Panc1 (cell line): Measurements from ENCODE around the gene VARS2. TPM values are rescaled to one million over a fixed set of nuclear protein-coding genes. Genes with fewer than 3 reads are reported as not detected.

ENCODE experiments used
- ATAC-seq: fragments of 200-7000 bp; cut with Tn5 transposase; 2 replicates; pipeline ENCODE4 v1.9.1; 2020; ENCODE audit warnings: mild to moderate bottlenecking, moderate library complexity
- BruUV-seq: library from RNA; stranded (reverse); fragments of 400-500 nt; replicated peaks from 2 replicates; lab custom pipeline; 2021; lab: Mats Ljungman, UMichigan
- CTCF ChIA-PET: fragments of 300-600 bp; sonication (Branson Sonifier 250); formaldehyde crosslinking; loops from one replicate; lab custom pipeline; 2022; ENCODE audit warnings: antibody characterized with exemption; lab: Charles Lee
- POLR2A ChIA-PET: fragments of 300-600 bp; sonication (Branson Sonifier 250); formaldehyde crosslinking; loops from one replicate; lab custom pipeline; 2022; ENCODE audit warnings: antibody characterized with exemption; lab: Charles Lee
- DNase-seq: peaks from one replicate; pipeline ENCODE4 v3.0.0-alpha.2; 2010; ENCODE audit warnings: low read depth, low spot score
- H3K27ac ChIP-seq: 2 replicates; pipeline ENCODE4 v1.5.1; 2011; ENCODE audit warnings: mild to moderate bottlenecking, low read length, inconsistent platforms
- H3K27me3 ChIP-seq: fragments of 200-500 bp; sonication (Bioruptor generic); 2 replicates; pipeline ENCODE4 v1.6.0; 2014; ENCODE audit warnings: low read length, inconsistent platforms; ENCODE audit not compliant: control insufficient read depth, insufficient read depth
- H3K36me3 ChIP-seq: fragments of 200-500 bp; sonication (Bioruptor generic); 2 replicates; pipeline ENCODE4 v1.5.1; 2014; ENCODE audit warnings: inconsistent platforms, mild to moderate bottlenecking, low read length, moderate library complexity; ENCODE audit not compliant: control insufficient read depth, insufficient read depth
- H3K4me1 ChIP-seq: 2 replicates; pipeline ENCODE4 v1.5.1; 2011; ENCODE audit warnings: inconsistent platforms, mild to moderate bottlenecking, low read length, moderate library complexity; ENCODE audit not compliant: control insufficient read depth, insufficient read depth
- H3K4me3 ChIP-seq, 2 experiments: 2 replicates each; pipeline ENCODE4 v1.5.1; 2011 to 2012; ENCODE audit warnings: low read depth in 2 of 2, low read length in 2 of 2, mild to moderate bottlenecking in 2 of 2, inconsistent platforms in 1 of 2, moderate library complexity in 1 of 2
- H3K9me3 ChIP-seq: fragments of 200-500 bp; sonication (Bioruptor generic); 2 replicates; pipeline ENCODE4 v1.5.1; 2014; ENCODE audit warnings: low read depth, mild to moderate bottlenecking, inconsistent platforms, low read length, moderate library complexity; ENCODE audit not compliant: control insufficient read depth, insufficient read depth
- POLR2AphosphoS5 ChIP-seq: IDR thresholded peaks from 2 replicates; pipeline ENCODE4 v1.6.1; 2012; ENCODE audit warnings: mild to moderate bottlenecking, low read depth, low read length, moderate library complexity
- SIN3A ChIP-seq: IDR thresholded peaks from 2 replicates; pipeline ENCODE4 v1.6.1; 2012; ENCODE audit warnings: low read depth, mild to moderate bottlenecking, low read length, moderate library complexity, borderline replicate concordance; ENCODE audit not compliant: insufficient read depth
- TCF7L2 ChIP-seq: IDR thresholded peaks from 2 replicates; pipeline ENCODE4 v1.6.1; 2011; ENCODE audit warnings: mild to moderate bottlenecking, low read depth, low read length, inconsistent platforms
- in situ Hi-C: cut with HindIII; loops from 2 replicates; pipeline ENCODE4 v1.10.0; 2016; ENCODE audit warnings: low sequenced_read_pairs, low pct_unique_long_range_greater_than_20kb
- intact Hi-C: fragments of 100-400 bp; cut with micrococcal nuclease; formaldehyde crosslinking; loops from one replicate; pipeline ENCODE4 v1.10.0; 2022; ENCODE audit not compliant: unreplicated experiment
- total RNA-seq: library from RNA; stranded (reverse); gene quantifications from one replicate; pipeline ENCODE4 v1.2.1, GENCODE V29; 2021; ENCODE audit not compliant: unreplicated experiment
- TF ChIP-seq, protein P1 (sequence below): fragments of 450-650 bp; IDR thresholded peaks from 2 replicates; pipeline ENCODE4 v1.5.1; 2017; ENCODE audit warnings: mild to moderate bottlenecking
- TF ChIP-seq, protein P2 (sequence below), 2 experiments: IDR thresholded peaks; 2 replicates each; pipeline ENCODE4 v1.6.1; 2011 to 2012; ENCODE audit warnings: low read depth in 2 of 2, control low read depth in 1 of 2, low read length in 1 of 2, mild to moderate bottlenecking in 1 of 2, moderate library complexity in 1 of 2; ENCODE audit not compliant: insufficient read depth in 1 of 2

Gene VARS2
- total RNA-seq, 1 experiment from 2014 or later: 42.7 TPM

DNA sequence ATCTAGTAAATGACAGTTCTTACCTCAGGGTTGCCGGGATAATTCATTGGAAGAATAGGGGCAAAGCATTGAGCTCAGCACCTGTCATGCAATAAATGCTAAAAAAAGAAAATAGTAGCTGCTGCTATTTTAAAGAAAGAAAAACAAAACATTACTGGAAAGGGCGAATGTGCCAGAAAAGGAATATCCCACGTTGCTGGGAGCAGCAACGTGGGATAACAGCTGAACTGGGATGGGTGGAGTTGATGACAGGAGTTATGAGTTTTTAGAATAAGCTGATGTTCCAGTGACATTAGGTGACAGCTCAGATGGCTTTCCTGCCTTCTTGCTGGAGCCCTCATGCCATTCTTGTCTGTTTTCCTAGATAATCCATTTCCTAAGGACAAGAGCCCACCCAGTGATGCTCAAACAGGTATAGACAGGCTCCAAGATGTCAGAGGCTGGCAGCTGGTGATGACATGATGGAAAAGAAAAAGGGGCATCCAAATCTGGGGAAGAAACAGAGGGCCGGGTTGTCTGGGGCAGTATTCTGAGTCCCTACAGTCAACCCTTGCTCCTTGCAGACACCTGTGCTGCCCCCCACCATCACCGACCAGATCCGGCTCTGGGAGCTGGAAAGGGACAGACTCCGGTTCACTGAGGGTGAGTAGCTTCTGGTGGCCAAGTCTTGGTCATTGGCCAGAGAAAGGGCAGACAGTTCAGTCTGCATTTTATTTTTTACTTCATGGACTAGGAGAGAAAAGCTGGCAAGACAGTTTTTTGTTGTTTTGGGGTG lies 1.1 kb upstream of the VARS2 start:
- Histone ChIP-seq H3K27ac (peak overlapping the region; percentile 92), H3K4me3 (no peak overlapping the region; a peak in 2 of 4 replicates), H3K9me3 (no peaks in the 10 kb centered on the region), H3K27me3 (no peaks in the 10 kb centered on the region), H3K36me3 (no peaks in the 10 kb centered on the region), H3K4me1 (peaks cover 20% of the 10 kb centered on the region)
- intact Hi-C loops: no loop called here
- ATAC-seq (no peak), DNase-seq (no peak)
- no TSS peak for BruUV-seq
- ChIA-PET POLR2A (interaction anchor here (0.6 to 1.1 kb wide), 3 partner anchors 31 to 213 kb away, joined by 3 to 11 read pairs (median 4); no protein-coding TSS in a partner anchor), CTCF (interaction anchor here (0.6 to 1.8 kb wide), 12 partner anchors 63 to 463 kb away, joined by 3 to 18 read pairs (median 5); partner anchors contain the start of gene TCF19)
- TF ChIP-seq, protein P1, sequence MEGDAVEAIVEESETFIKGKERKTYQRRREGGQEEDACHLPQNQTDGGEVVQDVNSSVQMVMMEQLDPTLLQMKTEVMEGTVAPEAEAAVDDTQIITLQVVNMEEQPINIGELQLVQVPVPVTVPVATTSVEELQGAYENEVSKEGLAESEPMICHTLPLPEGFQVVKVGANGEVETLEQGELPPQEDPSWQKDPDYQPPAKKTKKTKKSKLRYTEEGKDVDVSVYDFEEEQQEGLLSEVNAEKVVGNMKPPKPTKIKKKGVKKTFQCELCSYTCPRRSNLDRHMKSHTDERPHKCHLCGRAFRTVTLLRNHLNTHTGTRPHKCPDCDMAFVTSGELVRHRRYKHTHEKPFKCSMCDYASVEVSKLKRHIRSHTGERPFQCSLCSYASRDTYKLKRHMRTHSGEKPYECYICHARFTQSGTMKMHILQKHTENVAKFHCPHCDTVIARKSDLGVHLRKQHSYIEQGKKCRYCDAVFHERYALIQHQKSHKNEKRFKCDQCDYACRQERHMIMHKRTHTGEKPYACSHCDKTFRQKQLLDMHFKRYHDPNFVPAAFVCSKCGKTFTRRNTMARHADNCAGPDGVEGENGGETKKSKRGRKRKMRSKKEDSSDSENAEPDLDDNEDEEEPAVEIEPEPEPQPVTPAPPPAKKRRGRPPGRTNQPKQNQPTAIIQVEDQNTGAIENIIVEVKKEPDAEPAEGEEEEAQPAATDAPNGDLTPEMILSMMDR: no peak
- TF ChIP-seq, protein P2, sequence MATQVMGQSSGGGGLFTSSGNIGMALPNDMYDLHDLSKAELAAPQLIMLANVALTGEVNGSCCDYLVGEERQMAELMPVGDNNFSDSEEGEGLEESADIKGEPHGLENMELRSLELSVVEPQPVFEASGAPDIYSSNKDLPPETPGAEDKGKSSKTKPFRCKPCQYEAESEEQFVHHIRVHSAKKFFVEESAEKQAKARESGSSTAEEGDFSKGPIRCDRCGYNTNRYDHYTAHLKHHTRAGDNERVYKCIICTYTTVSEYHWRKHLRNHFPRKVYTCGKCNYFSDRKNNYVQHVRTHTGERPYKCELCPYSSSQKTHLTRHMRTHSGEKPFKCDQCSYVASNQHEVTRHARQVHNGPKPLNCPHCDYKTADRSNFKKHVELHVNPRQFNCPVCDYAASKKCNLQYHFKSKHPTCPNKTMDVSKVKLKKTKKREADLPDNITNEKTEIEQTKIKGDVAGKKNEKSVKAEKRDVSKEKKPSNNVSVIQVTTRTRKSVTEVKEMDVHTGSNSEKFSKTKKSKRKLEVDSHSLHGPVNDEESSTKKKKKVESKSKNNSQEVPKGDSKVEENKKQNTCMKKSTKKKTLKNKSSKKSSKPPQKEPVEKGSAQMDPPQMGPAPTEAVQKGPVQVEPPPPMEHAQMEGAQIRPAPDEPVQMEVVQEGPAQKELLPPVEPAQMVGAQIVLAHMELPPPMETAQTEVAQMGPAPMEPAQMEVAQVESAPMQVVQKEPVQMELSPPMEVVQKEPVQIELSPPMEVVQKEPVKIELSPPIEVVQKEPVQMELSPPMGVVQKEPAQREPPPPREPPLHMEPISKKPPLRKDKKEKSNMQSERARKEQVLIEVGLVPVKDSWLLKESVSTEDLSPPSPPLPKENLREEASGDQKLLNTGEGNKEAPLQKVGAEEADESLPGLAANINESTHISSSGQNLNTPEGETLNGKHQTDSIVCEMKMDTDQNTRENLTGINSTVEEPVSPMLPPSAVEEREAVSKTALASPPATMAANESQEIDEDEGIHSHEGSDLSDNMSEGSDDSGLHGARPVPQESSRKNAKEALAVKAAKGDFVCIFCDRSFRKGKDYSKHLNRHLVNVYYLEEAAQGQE (IDR thresholded peaks at IDR 0.05; ENCODE audit: insufficient read depth in 1 of 2, low read depth in 2 of 2, low read length in 1 of 2): no peak
- no peak for TF ChIP-seq TCF7L2
- no peak for TF ChIP-seq POLR2AphosphoS5
- TF ChIP-seq SIN3A: no peak
- in situ Hi-C loops: no loop called here

DNA sequence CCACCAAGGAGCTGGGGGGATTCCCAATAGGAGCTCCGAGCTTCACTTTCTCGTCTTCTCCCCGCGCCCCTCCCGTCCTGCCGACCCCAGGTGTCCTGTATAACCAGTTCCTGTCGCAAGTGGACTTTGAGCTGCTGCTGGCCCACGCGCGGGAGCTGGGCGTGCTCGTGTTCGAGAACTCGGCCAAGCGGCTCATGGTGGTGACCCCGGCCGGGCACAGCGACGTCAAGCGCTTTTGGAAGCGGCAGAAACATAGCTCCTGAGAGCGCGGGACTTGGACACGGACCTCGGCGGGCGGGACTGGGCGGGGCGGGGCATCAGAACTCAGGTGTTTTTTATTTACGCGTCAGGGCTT lies 340 bp upstream of the VARS2 start:
- H3K4me3 ChIP-seq: peak overlapping the region; percentile 66 to 89
- intact Hi-C loops: loop anchor here (2.0 kb wide), 1 partner anchor 157 kb away; no protein-coding TSS in a partner anchor
- peak; percentile 74 for ATAC-seq

More for the DNA sequence above, 340 bp upstream of the VARS2 start:
- Histone ChIP-seq H3K27ac (peak overlapping the region; percentile 92), H3K4me1 (peaks cover 19% of the 10 kb centered on the region), H3K27me3 (no peaks in the 10 kb centered on the region), H3K9me3 (no peaks in the 10 kb centered on the region), H3K36me3 (no peaks in the 10 kb centered on the region)
- TF ChIP-seq, protein P2 (IDR thresholded peaks at IDR 0.05; ENCODE audit: insufficient read depth in 1 of 2, low read depth in 2 of 2, low read length in 1 of 2): no peak
- TF ChIP-seq TCF7L2: no peak
- TF ChIP-seq SIN3A: no peak
- TF ChIP-seq, protein P1: no peak
- no peak for TF ChIP-seq POLR2AphosphoS5
- ChIA-PET CTCF (interaction anchor here (0.5 to 1.8 kb wide), 15 partner anchors 64 to 464 kb away, joined by 3 to 18 read pairs (median 5); partner anchors contain the start of gene TCF19), POLR2A (interaction anchor here (0.5 to 1.1 kb wide), 5 partner anchors 31 to 627 kb away, joined by 3 to 11 read pairs (median 5); no protein-coding TSS in a partner anchor)
- no TSS peak for BruUV-seq
- in situ Hi-C loops: no loop called here
- DNase-seq: no peak
